Measurements from ENCODE around the gene ODC1.

ODC1 gene

GRCh38 chr2:10433264-10433946 is 14.7 kb downstream of the ODC1 start:
- no peak for DNase-seq

GRCh38 chr2:10432311-10433181 is 15.6 kb downstream of the ODC1 start:
- DNase-seq = no peak

- DNase-seq = no peak
Observed at GRCh38 chr2:10431797-10432196, 16.3 kb downstream of the ODC1 start.

GRCh38 chr2:10430886-10431622 is 17.1 kb downstream of the ODC1 start:
- no peak for DNase-seq

- DNase-seq = no peak
Observed at GRCh38 chr2:10428924-10429323, 19.2 kb downstream of the ODC1 start.

- no peak for DNase-seq
Observed at GRCh38 chr2:10428355-10428754, 19.8 kb downstream of the ODC1 start.

GRCh38 chr2:10427618-10427949 is 20.5 kb downstream of the ODC1 start:
- DNase-seq = no peak

GRCh38 chr2:10426726-10427617 is 21.2 kb downstream of the ODC1 start:
- no peak for DNase-seq

- DNase-seq = no peak
Observed at GRCh38 chr2:10425699-10426098, 22.4 kb downstream of the ODC1 start.

- no peak for DNase-seq
Observed at GRCh38 chr2:10424916-10425505, 23.1 kb downstream of the ODC1 start.

GRCh38 chr2:10424051-10424450 is 24.1 kb downstream of the ODC1 start:
- DNase-seq = no peak

GRCh38 chr2:10423400-10423774 is 24.7 kb downstream of the ODC1 start:
- no peak for DNase-seq

- no peak for DNase-seq
Observed at GRCh38 chr2:10422732-10423399, 25.3 kb downstream of the ODC1 start.

- no peak for DNase-seq
Observed at GRCh38 chr2:10422251-10422650, 25.9 kb downstream of the ODC1 start.

GRCh38 chr2:10419553-10420257 is 28.4 kb downstream of the ODC1 start:
- no peak for DNase-seq

GRCh38 chr2:10417551-10418335 is 30.4 kb downstream of the ODC1 start:
- no peak for DNase-seq

- no peak for DNase-seq
Observed at GRCh38 chr2:10415640-10416039, 32.5 kb downstream of the ODC1 start.

- DNase-seq = no peak
Observed at GRCh38 chr2:10415048-10415447, 33.1 kb downstream of the ODC1 start.

- no peak for DNase-seq
Observed at GRCh38 chr2:10414591-10414990, 33.5 kb downstream of the ODC1 start.

GRCh38 chr2:10413991-10414451 is 34.1 kb downstream of the ODC1 start:
- no peak for DNase-seq
